HFF-Myc (cell line): Measurements from ENCODE around the gene B4GALT2.

Source experiments
- DNase-seq: peaks from one replicate; pipeline ENCODE4 v3.0.0-alpha.2; 2011; ENCODE audit warnings: low read depth; ENCODE audit errors: extremely low read depth
- H3K4me3 ChIP-seq: replicated peaks from 2 replicates; pipeline ENCODE4 v1.5.1; 2011; ENCODE audit warnings: low read depth, mild to moderate bottlenecking, control low read depth, low read length
- CTCF ChIP-seq: IDR thresholded peaks from 2 replicates; pipeline ENCODE4 v1.5.1; 2012; ENCODE audit warnings: mild to moderate bottlenecking, low read depth, low read length, control low read depth; ENCODE audit errors: missing control alignments

B4GALT2 gene

GRCh38 chr1:43978551-43979260 lies at the start of gene B4GALT2:
Gene B4GALT2, plus strand, starts transcription at chr1:43979210. Its CDS starts 1,951 bp downstream, at chr1:43981161.
- TF ChIP-seq CTCF: no peak
- peak within 1 kb of the TSS; percentile 63 for H3K4me3 ChIP-seq
- no peak for DNase-seq

- TF ChIP-seq CTCF: peak; percentile 42
- no peak overlapping the region for H3K4me3 ChIP-seq
- no peak for DNase-seq
These were observed 48.7 kb upstream of the B4GALT2 start for GRCh38 chr1:43930168-43930948.

GRCh38 chr1:43930949-43931275 lies 48.1 kb upstream of the B4GALT2 start:
- DNase-seq: no peak

GRCh38 chr1:43931711-43932660 lies 47.0 kb upstream of the B4GALT2 start:
- H3K4me3 ChIP-seq: no peak overlapping the region
- TF ChIP-seq CTCF: no peak
- no peak for DNase-seq

More at GRCh38 chr1:43930949-43931275, 48.1 kb upstream of the B4GALT2 start:
- no peak for TF ChIP-seq CTCF
- no peak overlapping the region for H3K4me3 ChIP-seq

GRCh38 chr1:43932786-43933385 lies 46.1 kb upstream of the B4GALT2 start:
- no peak for TF ChIP-seq CTCF
- no peak for DNase-seq

More at GRCh38 chr1:43932786-43933385, 46.1 kb upstream of the B4GALT2 start:
- H3K4me3 ChIP-seq: peak overlapping the region; percentile 44
